ENCODE data around the gene CIB4.

CIB4 gene

DNA sequence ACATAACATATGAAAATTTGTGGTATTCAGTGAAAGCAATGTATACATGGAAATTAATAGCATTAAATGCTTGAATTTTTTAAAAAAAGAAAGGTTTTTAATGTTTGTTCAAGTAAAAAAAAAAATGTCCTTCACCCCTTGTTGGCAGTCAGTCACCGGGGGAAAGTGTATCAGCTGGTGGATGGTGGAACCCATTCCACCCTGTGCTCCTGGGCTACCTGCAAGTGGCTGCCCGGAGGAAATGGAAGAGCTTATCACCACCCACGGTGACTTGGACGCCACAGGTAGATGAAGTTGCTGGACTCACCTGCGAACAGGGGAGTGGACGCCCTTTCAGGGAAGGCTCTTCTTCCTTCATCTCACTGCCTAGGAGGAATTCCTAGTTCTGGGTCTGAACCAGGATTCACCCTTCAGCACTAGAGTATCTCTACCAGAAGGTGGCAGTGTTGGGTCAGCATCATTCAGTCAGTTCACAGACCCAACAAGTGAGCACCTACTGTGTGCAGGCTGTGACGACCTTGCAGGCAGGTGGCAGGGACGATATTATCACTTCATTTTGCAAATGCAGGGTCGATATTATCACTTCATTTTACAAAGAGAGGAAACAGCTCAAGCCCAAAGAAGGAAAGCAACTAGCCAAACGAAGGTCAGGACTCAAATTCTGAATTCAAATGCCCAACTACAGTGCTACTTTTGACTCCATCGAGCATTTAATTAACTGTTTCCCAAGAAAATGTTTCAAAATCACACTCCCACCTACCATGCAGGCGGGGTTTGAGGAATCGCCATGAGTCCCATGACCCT lies 35.8 kb downstream of the CIB4 start:
- no peak for DNase-seq

DNA sequence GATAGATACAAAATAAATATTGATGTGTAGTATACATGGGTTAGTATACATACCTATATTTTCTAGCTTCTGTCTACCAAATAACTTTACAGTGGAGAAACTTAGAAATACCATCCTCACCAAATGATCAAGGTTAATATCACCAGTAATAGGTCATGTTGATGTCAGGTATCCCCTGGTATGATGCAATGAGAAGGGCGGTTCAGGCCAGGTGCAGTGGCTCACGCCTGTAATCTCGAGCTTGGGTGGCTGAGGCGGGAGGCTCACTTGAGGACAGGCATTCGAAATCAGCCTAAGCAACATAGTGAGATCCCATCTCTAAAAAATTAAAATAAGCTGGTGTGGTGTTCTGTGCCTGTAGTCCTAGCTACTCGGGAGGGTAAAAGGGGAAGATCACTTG lies 38.6 kb downstream of the CIB4 start:
- no peak for DNase-seq

DNA sequence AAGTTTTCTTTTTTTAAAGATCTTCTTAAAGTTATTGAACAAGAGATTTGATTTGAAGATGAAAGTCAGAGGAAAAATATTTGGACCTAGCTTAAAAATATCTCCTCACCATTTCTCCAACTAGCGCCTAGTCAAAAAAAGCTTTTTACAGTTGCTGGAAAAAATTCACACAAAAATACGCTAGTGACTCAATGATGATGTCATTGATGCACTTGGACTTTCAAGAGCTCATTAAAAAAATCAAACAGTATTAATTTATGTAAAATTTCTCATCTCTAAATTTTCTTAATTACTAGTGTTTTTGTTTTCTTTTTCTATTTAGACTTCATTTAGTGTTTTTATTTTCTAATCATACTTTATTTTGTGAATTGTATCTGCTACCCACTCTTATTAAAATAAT lies 41.8 kb downstream of the CIB4 start:
- DNase-seq, result no peak

- no peak for DNase-seq
These were observed 42.2 kb downstream of the CIB4 start for GRCh38 chr2:26598996-26599373.

DNA sequence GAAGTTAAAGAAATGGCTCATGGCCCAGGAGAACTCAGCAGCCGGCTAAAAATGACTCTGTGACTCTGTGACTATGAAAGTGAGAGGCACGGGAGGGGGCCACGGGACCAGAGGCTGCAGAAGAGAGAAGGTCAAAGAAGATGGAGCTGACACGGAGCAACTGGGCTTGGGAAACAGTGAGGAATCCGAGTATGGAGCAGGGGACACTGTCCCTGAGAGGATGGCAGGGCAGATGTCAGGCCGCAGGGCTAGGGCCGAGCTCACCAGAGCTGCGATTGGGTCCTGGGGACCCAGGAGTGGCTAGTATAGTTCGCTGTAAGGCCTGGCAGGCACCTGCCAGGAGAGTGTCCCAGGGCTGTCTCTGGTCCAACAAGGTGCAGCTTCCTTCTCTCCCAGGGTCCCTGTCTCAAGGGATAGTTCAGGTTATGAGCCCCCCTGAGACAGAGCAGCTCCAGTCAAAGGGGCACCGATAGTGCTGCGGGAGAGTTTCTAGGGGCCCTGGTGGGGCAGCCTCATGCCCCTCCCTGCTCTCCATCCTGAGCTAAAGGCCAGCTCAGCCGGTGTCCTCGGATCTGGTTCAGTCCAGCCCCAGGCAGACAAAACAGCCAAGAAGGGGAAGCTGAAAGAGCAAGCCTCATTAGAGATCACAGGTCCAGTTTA lies 42.7 kb downstream of the CIB4 start:
- DNase-seq, result no peak

DNA sequence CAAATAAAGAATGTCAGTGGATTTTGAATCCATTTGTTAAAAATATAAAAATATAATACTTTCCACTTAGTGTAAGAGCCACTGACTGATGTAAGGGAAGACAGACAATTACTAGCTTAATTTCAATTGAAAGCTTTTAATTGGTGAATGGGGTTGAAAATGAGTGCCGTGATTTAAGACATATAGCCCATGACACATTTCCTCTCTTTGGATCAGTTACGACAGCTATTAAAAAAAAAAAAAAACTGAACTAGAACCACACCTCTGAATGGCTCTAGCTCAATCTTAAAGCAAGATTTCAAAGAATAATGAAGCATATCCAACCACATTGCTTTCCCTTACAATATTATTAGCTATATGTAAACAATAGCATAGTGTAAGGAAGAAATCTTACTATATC lies 44.0 kb downstream of the CIB4 start:
- DNase-seq, result no peak

DNA sequence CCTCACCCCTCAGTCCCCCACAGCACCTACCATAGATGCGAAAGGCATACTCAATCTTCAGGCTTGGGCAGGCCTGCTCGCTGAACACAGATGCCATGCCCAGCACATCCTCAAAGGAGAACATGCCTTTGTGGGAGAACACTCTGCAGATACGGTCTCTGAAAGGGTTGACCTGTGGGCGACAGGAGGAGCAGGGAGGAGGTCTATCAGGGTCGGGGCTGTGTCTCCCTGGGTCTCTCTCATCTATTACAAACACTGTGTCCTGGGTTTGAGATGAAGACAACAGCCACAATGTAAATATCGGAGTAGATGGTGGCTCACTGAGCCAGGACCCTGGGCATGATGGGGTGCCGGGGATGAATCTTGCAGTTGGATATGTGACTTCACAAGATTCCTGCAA lies 46.0 kb downstream of the CIB4 start:
- no peak for DNase-seq

GRCh38 chr2:26591619-26592505 lies 49.3 kb downstream of the CIB4 start:
- DNase-seq, result peak; percentile 33

DNA sequence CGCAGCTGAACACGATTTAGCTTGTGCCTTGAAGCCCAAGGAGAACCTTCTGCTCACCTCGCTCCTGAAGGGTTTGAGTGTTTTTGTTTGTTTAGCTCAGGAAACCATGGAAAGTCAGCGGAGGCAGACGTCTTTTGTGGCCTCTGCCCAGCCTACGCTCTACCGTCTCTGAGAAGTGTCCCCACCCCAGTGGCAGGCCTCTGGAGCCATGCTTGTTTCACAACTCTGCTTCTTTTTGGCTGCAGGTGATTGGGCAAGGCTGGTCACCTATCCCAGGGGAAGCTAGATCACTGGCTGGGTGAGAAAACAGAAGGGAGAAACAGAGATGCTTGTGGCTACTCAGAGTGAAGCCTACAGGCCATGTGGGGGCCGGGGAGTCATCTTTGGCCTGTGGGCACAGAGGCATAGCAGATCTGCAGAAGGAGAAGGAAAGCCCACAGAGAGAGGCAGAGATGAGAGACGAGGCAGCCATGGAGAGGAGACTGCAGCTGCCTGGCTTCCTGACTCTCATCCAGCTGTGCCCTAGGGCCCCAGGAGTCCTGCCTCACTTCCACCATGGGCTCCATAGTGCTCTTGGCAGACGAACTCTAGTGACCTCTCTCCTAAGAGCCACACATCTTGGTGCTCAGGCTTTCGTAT lies 50.1 kb downstream of the CIB4 start:
- peak; percentile 30 for DNase-seq

GRCh38 chr2:26590508-26590907 lies 50.7 kb downstream of the CIB4 start:
- DNase-seq, result peak; percentile 15

DNA sequence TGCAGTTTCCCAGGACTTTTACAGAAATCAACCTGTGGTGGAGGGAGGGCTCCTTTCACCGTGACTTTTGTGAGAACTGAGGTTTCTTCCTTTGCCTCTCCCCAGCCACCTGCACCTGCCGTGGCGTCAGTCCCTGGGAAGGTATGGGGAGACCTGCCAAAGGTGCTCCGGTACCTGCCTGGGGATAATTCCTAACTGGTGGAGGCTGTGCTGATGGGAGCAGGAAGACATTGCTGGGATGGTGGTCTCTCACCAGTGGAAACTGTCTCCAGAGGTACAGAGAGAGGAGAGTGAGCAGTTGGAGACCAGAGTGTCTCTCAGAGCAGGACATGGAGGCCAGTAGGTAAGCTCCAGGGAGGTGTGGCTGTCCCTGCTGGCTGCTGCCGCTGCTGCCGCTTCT lies 52.6 kb downstream of the CIB4 start:
- peak; percentile 30 for DNase-seq

DNA sequence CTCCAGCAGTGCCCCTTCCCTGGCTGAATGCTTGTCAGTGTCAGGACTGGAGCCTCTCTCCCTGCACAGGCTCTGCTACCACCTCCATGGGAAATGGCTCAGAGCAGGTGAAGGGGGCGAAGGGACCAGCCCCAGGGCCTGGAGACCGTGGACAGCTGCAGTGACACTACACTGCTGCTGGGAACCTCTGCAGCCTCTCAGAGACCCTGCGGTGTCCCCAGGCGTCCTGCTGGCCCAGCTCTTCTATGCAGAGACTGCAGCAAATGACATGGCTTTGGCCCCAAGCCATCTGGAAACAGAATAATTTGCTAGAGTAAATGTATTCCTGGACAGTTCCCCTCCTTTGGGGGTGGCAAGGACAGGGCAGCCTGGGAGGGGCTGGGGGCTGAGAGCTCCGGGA lies 53.2 kb downstream of the CIB4 start:
- DNase-seq, result peak; percentile 15

DNA sequence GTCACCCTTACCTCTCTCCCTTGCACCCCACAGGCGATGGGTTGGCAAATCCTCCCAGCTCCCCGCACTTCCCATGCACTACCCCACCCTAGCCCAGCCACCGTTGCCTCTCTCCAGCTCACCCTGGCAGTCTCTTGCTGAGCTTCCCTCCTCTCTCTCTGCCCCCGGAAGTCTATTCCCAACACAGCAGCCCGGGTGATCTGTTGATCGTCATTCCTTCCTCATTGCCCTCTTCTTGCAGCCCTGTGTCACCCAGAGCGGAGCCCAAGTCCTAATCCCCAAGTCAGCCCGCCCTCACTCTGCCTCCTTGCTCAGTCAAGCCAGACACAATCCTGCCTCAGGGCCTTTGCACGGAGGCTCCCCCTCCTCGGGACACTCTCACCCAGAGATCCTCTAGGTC lies 55.2 kb downstream of the CIB4 start:
- peak; percentile 30 for DNase-seq

- no peak for DNase-seq
These were observed 56.1 kb downstream of the CIB4 start for GRCh38 chr2:26585100-26585499.

DNA sequence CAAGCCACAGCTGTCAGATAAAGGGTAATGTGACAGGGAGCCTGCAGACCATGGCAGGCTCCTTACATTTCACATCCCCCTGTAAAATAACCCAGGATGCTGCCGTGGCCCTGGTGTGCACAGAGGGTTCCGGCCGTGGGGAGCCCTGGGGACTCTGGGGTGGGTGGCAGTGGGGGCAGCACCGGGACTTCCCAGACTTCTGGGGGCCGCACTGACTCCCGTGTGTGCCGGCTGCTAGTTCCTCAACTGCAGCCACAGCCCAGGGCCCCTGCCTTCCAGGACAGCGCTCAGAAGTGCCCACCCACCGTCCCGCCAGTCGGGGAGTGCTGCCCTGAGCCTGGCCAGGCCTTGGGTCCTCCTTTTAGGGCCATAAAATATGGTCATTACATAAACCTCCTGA lies 56.5 kb downstream of the CIB4 start:
- DNase-seq, result peak; percentile 25

GRCh38 chr2:26584191-26584590 lies 57.0 kb downstream of the CIB4 start:
- DNase-seq, result no peak

GRCh38 chr2:26583381-26583911 lies 57.7 kb downstream of the CIB4 start:
- peak; percentile 41 for DNase-seq

DNA sequence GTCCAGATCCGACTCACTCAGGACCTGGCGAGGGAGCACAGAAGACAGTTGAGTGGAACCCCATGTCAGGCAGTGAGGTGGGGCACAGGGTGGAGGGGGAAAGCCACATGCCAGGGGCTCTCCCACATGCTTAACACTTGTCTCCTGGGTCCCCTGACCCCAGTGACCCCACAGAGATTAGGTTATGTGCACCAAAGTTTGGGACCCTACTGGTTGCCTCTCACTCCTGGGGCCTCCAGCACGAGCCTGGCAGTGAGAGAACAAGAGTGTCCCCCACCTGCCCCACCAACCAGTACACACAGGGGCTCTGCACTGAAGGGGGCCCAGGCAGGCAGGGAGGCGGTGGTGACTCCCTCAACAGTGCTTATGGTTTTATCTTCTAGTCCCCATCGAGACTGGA lies 58.3 kb downstream of the CIB4 start:
- DNase-seq, result peak; percentile 15

DNA sequence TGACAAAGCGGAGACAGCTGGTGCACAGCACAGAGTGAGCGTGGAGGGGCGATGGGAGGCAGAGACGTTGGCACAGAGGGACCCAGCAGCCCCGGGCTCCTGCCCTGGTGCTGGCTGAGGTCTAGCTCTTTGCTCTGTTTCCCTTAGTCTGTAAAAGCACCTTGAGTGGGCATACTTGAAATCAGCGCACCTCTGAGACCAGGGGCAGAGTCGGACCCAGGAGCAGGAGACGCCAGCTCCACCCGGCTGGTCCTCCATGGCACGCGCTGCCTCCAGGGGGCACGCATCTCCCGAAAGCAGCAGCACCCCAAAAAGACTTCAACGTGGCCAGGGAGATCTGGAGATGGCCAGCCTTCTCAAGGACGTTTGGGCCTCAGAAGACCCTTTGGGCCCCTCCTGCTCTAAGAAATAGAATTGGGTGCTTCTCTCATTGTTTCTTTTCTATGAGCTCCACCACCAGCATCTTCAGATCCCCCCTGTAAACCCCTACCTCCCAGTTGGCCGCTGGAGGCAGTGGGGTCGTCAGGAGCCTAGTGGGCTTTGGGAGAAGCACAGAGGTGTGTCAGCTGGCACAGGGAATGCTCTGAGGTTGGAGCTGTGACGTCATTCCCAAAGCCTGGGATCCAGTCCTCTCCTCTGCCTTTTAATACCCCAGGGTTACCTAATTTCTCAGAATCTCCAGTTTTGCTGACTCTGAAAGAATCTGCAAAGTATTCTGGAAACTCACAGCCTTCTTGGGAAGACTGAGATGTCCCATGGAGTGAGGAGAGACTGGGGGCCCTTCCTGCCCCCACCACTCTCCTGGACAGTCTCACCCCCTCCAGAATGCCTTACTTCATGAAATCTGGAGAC lies 58.9 kb downstream of the CIB4 start:
- peak; percentile 24 for DNase-seq

- peak; percentile 21 for DNase-seq
These were observed 59.7 kb downstream of the CIB4 start for GRCh38 chr2:26581266-26581990.

DNA sequence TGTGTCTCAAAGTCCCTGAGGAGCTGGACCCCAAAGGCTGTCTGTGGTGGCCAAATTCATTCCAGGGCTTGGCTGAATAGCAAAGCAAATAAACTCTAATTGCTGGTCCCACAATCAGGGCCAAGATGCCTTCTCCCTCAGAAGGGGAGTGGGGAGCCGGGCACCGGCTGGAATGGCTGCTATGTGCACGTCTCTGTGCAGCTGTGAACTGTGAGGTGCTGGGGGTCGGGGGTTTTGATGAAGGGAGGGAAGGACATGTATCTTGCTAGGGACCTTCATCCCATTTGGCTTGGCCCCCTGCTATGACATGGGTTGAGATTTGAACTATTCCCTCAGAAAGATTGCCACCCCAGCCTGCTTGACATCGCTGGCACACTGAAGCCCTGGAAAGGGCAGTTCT lies 60.4 kb downstream of the CIB4 start:
- DNase-seq, result peak; percentile 17
